ENCODE measurements around the gene NLGN1.

DNA sequence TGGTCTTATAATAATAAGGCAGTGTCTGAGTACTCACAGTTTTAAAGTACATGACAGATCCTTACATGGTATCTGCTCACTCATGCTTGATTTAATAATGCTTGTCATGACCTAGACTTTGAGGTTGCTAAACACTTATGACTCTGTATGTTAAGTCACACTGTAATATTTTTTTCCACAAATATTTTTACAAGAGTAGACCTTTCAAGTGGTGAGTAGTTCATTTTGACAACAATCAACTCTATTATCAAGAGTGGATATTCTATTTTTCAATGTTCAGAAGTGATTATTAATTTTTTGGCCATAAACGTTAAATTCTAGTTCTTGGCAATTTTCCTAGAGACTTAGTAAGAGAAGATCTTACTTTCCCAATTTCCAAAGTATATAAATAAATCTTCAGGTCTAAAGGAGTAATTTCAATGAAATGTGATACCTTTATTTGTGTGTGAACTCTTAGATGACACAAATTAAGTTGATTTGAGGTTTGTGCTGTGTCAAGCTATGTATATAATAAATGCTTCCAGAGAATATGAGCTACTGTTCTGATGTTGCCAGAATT, 104.5 kb downstream of the NLGN1 start:
- TF ChIP-seq, protein P1, sequence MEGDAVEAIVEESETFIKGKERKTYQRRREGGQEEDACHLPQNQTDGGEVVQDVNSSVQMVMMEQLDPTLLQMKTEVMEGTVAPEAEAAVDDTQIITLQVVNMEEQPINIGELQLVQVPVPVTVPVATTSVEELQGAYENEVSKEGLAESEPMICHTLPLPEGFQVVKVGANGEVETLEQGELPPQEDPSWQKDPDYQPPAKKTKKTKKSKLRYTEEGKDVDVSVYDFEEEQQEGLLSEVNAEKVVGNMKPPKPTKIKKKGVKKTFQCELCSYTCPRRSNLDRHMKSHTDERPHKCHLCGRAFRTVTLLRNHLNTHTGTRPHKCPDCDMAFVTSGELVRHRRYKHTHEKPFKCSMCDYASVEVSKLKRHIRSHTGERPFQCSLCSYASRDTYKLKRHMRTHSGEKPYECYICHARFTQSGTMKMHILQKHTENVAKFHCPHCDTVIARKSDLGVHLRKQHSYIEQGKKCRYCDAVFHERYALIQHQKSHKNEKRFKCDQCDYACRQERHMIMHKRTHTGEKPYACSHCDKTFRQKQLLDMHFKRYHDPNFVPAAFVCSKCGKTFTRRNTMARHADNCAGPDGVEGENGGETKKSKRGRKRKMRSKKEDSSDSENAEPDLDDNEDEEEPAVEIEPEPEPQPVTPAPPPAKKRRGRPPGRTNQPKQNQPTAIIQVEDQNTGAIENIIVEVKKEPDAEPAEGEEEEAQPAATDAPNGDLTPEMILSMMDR (IDR thresholded peaks at IDR 0.05), result no peak
- TF ChIP-seq POLR2A (IDR thresholded peaks at IDR 0.05), result no peak
- no peak for TF ChIP-seq POLR2AphosphoS5 (IDR thresholded peaks at IDR 0.05)
